GM19193 (cell line): ENCODE data around the gene ATP2C1.

ENCODE experiments used
- POLR2A ChIP-seq: IDR thresholded peaks from 4 replicates; pipeline ENCODE4 v1.6.1; 2011; ENCODE audit not compliant: insufficient read depth, insufficient read length; ENCODE audit errors: extremely low read depth

ATP2C1 gene

GRCh38 chr3:130889416-130889946 lies 4.4 kb upstream of the ATP2C1 start:
- no peak for TF ChIP-seq POLR2A

GRCh38 chr3:130892759-130893375 lies 1.0 kb upstream of the ATP2C1 start:
- TF ChIP-seq POLR2A = no peak

GRCh38 chr3:130894130-130894985 lies 474 bp downstream of the ATP2C1 start:
- no peak for TF ChIP-seq POLR2A

- TF ChIP-seq POLR2A = no peak
Measured at GRCh38 chr3:130894986-130895280, 1.0 kb downstream of the ATP2C1 start.

- TF ChIP-seq POLR2A = no peak
Measured at GRCh38 chr3:130895690-130896488, 2.0 kb downstream of the ATP2C1 start.

- no peak for TF ChIP-seq POLR2A
Measured at GRCh38 chr3:130897316-130897715, 3.4 kb downstream of the ATP2C1 start.

- no peak for TF ChIP-seq POLR2A
Measured at GRCh38 chr3:130900959-130901358, 7.1 kb downstream of the ATP2C1 start.

- no peak for TF ChIP-seq POLR2A
Measured at GRCh38 chr3:130901463-130902204, 7.8 kb downstream of the ATP2C1 start.

- no peak for TF ChIP-seq POLR2A
Measured at GRCh38 chr3:130903412-130903908, 9.6 kb downstream of the ATP2C1 start.

- no peak for TF ChIP-seq POLR2A
Measured at GRCh38 chr3:130904491-130904890, 10.6 kb downstream of the ATP2C1 start.

- TF ChIP-seq POLR2A = no peak
Measured at GRCh38 chr3:130905551-130905950, 11.7 kb downstream of the ATP2C1 start.

GRCh38 chr3:130906374-130906995 lies 12.6 kb downstream of the ATP2C1 start:
- TF ChIP-seq POLR2A = no peak

GRCh38 chr3:130907500-130907899 lies 13.6 kb downstream of the ATP2C1 start:
- no peak for TF ChIP-seq POLR2A

- no peak for TF ChIP-seq POLR2A
Measured at GRCh38 chr3:130907966-130908365, 14.1 kb downstream of the ATP2C1 start.

GRCh38 chr3:130915567-130916292 lies 21.8 kb downstream of the ATP2C1 start:
- TF ChIP-seq POLR2A = no peak
